Activated effector memory CD4-positive, alpha-beta T cell treated with Interleukin-2 at 50 U/mL for 16 hours (primary cell): Measurements from ENCODE around the gene RAVER2.
"Not testable (repeated sequence)": the region's sequence is repeated elsewhere in the genome, so short reads cannot be mapped to it uniquely, and the experiment has no call there.

Experiments
- DNase-seq: peaks from one replicate; pipeline ENCODE4 v3.0.0-alpha.2; 2020

RAVER2 gene

GRCh38 chr1:64820572-64820971 lies 75.7 kb downstream of the RAVER2 start:
- DNase-seq, result not testable (repeated sequence)

- no peak for DNase-seq
Measured at GRCh38 chr1:64822621-64823020, 77.7 kb downstream of the RAVER2 start.

GRCh38 chr1:64823691-64824476 lies 79.0 kb downstream of the RAVER2 start:
- peak; percentile 15 for DNase-seq

GRCh38 chr1:64826991-64827390 lies 82.1 kb downstream of the RAVER2 start:
- no peak for DNase-seq

GRCh38 chr1:64828829-64829228 lies 84.0 kb downstream of the RAVER2 start:
- DNase-seq, result no peak

GRCh38 chr1:64829411-64830029 lies 84.6 kb downstream of the RAVER2 start:
- DNase-seq, result no peak

GRCh38 chr1:64830030-64830651 lies 85.3 kb downstream of the RAVER2 start:
- DNase-seq, result no peak

- DNase-seq, result no peak
Measured at GRCh38 chr1:64834734-64835133, 89.9 kb downstream of the RAVER2 start.

GRCh38 chr1:64836802-64837201 lies 91.9 kb downstream of the RAVER2 start:
- DNase-seq, result no peak

GRCh38 chr1:64838486-64838885 lies 93.6 kb downstream of the RAVER2 start:
- DNase-seq, result no peak

GRCh38 chr1:64839261-64839660 lies 94.4 kb downstream of the RAVER2 start:
- DNase-seq, result no peak

GRCh38 chr1:64839732-64840405 lies 95.0 kb downstream of the RAVER2 start:
- DNase-seq, result no peak

- DNase-seq, result no peak
Measured at GRCh38 chr1:64841330-64842065, 96.6 kb downstream of the RAVER2 start.

GRCh38 chr1:64842224-64842623 lies 97.3 kb downstream of the RAVER2 start:
- DNase-seq, result no peak

GRCh38 chr1:64843675-64844074 lies 98.8 kb downstream of the RAVER2 start:
- DNase-seq, result no peak

- no peak for DNase-seq
Measured at GRCh38 chr1:64844175-64844574, 99.3 kb downstream of the RAVER2 start.

- DNase-seq, result no peak
Measured at GRCh38 chr1:64844609-64845008, 99.7 kb downstream of the RAVER2 start.

- no peak for DNase-seq
Measured at GRCh38 chr1:64845831-64846425, 101.1 kb downstream of the RAVER2 start.

- no peak for DNase-seq
Measured at GRCh38 chr1:64846573-64847430, 101.9 kb downstream of the RAVER2 start.

- DNase-seq, result no peak
Measured at GRCh38 chr1:64847666-64848065, 102.8 kb downstream of the RAVER2 start.

GRCh38 chr1:64848136-64848535 lies 103.3 kb downstream of the RAVER2 start:
- DNase-seq, result no peak
